ENCODE results near the gene FOXD4L6. TPM values are rescaled to one million over a fixed set of nuclear protein-coding genes. Genes with fewer than 3 reads are reported as not detected.
"Not testable (repeated sequence)": the region's sequence is repeated elsewhere in the genome, so short reads cannot be mapped to it uniquely, and the experiment has no call there.

FOXD4L6 gene
- total RNA-seq, 1 experiment from 2014 or later: 0.54 TPM

DNA sequence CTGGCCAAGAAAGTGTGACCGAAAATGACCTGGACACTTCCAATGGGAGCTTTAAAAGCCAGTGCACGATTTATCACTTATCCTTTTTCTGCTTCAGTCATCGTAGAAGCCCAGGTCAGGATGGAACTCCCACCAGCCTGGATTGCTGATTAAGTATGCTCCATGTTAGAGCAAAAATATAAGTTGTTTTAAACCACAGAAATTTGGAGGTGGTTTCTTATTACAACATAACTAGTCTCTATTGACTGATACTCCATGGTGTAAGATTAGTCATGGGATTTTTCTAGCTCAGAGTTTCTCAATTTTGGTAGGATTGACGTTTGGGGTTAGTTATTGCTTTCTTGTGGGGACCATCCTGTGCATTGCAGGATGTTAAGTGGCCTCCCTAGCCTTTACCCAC is 29.7 kb downstream of the FOXD4L6 start:
- CTCF ChIA-PET; H3K27ac ChIP-seq (ENCODE audit: low read depth, low read length); H3K4me3 ChIP-seq (replicated peaks in 1 of 2; ENCODE audit: low read depth in 1 of 2, low read length in 2 of 2); H3K9me3 ChIP-seq (ENCODE audit: control insufficient read depth in 1 of 2, insufficient read depth in 1 of 2, low read depth in 1 of 2, low read length in 2 of 2); BruUV-seq (replicated peaks); H4K20me1 ChIP-seq (ENCODE audit: insufficient read depth); H3K27me3 ChIP-seq (ENCODE audit: insufficient read depth, low read length); POLR2A ChIA-PET; H3K36me3 ChIP-seq (ENCODE audit: control insufficient read depth in 1 of 2, insufficient read depth in 2 of 2, low read length in 2 of 2); intact Hi-C loops (cut with micrococcal nuclease); H3K79me2 ChIP-seq (ENCODE audit: insufficient read depth, low read length); RAD21 ChIA-PET (ENCODE audit: low non-redundant PET in 1 of 2, low total read pairs in 2 of 2, uncharacterized antibody in 2 of 2, unreplicated experiment in 2 of 2); H3K9ac ChIP-seq (ENCODE audit: low read length); H3K4me2 ChIP-seq (ENCODE audit: low read length); DNase-seq (ENCODE audit: low read depth, low spot score); H2AFZ ChIP-seq (ENCODE audit: low read depth, low read length, poor library complexity, severe bottlenecking); H3K4me1 ChIP-seq (ENCODE audit: control insufficient read depth in 1 of 2, insufficient read depth in 2 of 2, low read length in 2 of 2); H3K9me2 ChIP-seq (ENCODE audit: insufficient read depth); ATAC-seq: not testable (repeated sequence)

DNA sequence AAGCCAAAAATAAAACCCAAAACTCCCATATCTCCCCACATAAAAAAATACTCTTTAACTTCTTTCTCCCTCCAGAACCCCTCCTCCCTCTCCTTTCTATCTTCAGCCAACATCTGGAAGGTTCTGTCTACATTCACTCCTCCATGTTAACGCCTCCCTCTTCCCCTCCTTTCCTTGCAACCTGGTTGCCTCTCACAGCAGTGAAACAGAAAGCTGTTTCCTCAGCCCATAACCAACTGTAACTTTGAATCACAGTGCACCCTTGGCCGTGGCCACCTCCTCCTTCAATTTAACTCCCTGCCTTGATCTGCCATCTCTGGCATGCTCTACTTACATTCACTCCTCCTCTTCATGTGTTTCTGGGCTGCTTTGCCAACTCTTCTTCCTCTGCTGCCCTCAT is 33.4 kb downstream of the FOXD4L6 start:
- H3K9me3 ChIP-seq (ENCODE audit: control insufficient read depth in 1 of 2, insufficient read depth in 1 of 2, low read depth in 1 of 2, low read length in 2 of 2); H3K36me3 ChIP-seq (ENCODE audit: control insufficient read depth in 1 of 2, insufficient read depth in 2 of 2, low read length in 2 of 2); POLR2A ChIA-PET; H3K4me2 ChIP-seq (ENCODE audit: low read length); ATAC-seq; H3K27ac ChIP-seq (ENCODE audit: low read depth, low read length); CTCF ChIA-PET; H3K27me3 ChIP-seq (ENCODE audit: insufficient read depth, low read length); DNase-seq (ENCODE audit: low read depth, low spot score); H3K9me2 ChIP-seq (ENCODE audit: insufficient read depth); H3K4me3 ChIP-seq (replicated peaks in 1 of 2; ENCODE audit: low read depth in 1 of 2, low read length in 2 of 2); intact Hi-C loops (cut with micrococcal nuclease); H3K9ac ChIP-seq (ENCODE audit: low read length); H2AFZ ChIP-seq (ENCODE audit: low read depth, low read length, poor library complexity, severe bottlenecking); RAD21 ChIA-PET (ENCODE audit: low non-redundant PET in 1 of 2, low total read pairs in 2 of 2, uncharacterized antibody in 2 of 2, unreplicated experiment in 2 of 2); H4K20me1 ChIP-seq (ENCODE audit: insufficient read depth); H3K79me2 ChIP-seq (ENCODE audit: insufficient read depth, low read length); H3K4me1 ChIP-seq (ENCODE audit: control insufficient read depth in 1 of 2, insufficient read depth in 2 of 2, low read length in 2 of 2); BruUV-seq (replicated peaks): not testable (repeated sequence)

DNA sequence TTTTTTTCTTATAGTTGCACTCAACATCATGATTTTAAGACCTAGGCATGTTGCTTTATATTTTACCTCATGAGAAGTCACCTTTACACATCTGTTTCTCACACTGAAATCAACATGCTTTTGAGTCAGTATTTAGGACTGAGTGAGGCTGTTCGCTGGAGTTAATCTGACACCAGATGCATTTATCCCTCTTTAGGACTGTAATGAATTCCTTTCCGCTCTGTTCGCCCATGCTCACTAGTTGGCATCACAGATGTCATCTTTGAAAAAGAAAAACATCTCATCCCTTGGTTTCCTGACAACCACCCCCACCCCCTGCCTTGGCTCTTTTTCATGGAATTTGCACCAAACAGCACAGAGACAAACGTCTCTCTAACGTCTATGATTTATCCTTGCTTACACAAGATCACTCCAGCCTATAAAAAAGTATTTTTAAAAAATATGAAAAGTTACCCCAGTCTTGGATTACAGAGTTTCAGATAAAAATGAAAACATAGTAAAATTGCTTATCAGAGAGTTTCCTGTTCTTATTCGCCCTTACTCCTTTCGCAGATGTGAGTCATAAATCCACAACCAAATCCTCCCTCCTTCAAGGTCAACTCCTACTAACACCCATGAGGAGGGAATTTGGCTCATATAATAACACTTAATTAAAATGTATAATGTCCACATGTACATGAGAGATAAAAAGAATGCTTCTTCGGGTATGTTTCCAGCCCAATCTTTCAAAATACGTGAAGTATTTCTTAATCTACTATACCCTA is 34.3 kb downstream of the FOXD4L6 start:
- H3K27ac ChIP-seq (ENCODE audit: low read depth, low read length); intact Hi-C loops (cut with micrococcal nuclease); H3K4me2 ChIP-seq (ENCODE audit: low read length); H3K9me2 ChIP-seq (ENCODE audit: insufficient read depth); DNase-seq (ENCODE audit: low read depth, low spot score); H3K79me2 ChIP-seq (ENCODE audit: insufficient read depth, low read length); POLR2A ChIA-PET; CTCF ChIA-PET; H2AFZ ChIP-seq (ENCODE audit: low read depth, low read length, poor library complexity, severe bottlenecking); H3K9me3 ChIP-seq (ENCODE audit: control insufficient read depth in 1 of 2, insufficient read depth in 1 of 2, low read depth in 1 of 2, low read length in 2 of 2); H3K4me1 ChIP-seq (ENCODE audit: control insufficient read depth in 1 of 2, insufficient read depth in 2 of 2, low read length in 2 of 2); RAD21 ChIA-PET (ENCODE audit: low non-redundant PET in 1 of 2, low total read pairs in 2 of 2, uncharacterized antibody in 2 of 2, unreplicated experiment in 2 of 2); H3K9ac ChIP-seq (ENCODE audit: low read length); H3K36me3 ChIP-seq (ENCODE audit: control insufficient read depth in 1 of 2, insufficient read depth in 2 of 2, low read length in 2 of 2); BruUV-seq (replicated peaks); H4K20me1 ChIP-seq (ENCODE audit: insufficient read depth); ATAC-seq; H3K4me3 ChIP-seq (replicated peaks in 1 of 2; ENCODE audit: low read depth in 1 of 2, low read length in 2 of 2); H3K27me3 ChIP-seq (ENCODE audit: insufficient read depth, low read length): not testable (repeated sequence)

DNA sequence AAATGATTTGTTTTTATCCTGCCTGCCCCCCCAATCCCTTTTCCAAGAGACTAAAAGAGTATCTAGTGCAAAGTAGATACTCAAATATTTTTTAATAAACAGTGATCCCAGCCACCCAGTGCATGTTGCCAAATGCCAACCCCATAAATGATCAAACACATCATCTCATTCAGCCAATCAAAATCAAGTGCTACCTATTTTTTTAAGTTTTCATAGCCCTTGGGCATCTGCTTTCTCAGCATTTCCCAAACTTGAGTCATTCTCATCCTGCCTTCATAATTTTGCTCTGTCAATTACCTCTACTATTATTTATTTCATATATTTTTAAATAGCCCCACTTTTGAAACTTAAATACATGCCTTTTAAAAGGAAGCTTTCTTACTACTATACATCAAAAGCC is 37.6 kb downstream of the FOXD4L6 start:
- ATAC-seq; H4K20me1 ChIP-seq (ENCODE audit: insufficient read depth); CTCF ChIA-PET; H3K9ac ChIP-seq (ENCODE audit: low read length); H3K4me3 ChIP-seq (replicated peaks in 1 of 2; ENCODE audit: low read depth in 1 of 2, low read length in 2 of 2); H3K9me3 ChIP-seq (ENCODE audit: control insufficient read depth in 1 of 2, insufficient read depth in 1 of 2, low read depth in 1 of 2, low read length in 2 of 2); RAD21 ChIA-PET (ENCODE audit: low non-redundant PET in 1 of 2, low total read pairs in 2 of 2, uncharacterized antibody in 2 of 2, unreplicated experiment in 2 of 2); DNase-seq (ENCODE audit: low read depth, low spot score); H3K27me3 ChIP-seq (ENCODE audit: insufficient read depth, low read length); BruUV-seq (replicated peaks); H3K9me2 ChIP-seq (ENCODE audit: insufficient read depth); intact Hi-C loops (cut with micrococcal nuclease); H3K36me3 ChIP-seq (ENCODE audit: control insufficient read depth in 1 of 2, insufficient read depth in 2 of 2, low read length in 2 of 2); H3K4me1 ChIP-seq (ENCODE audit: control insufficient read depth in 1 of 2, insufficient read depth in 2 of 2, low read length in 2 of 2); H2AFZ ChIP-seq (ENCODE audit: low read depth, low read length, poor library complexity, severe bottlenecking); POLR2A ChIA-PET; H3K27ac ChIP-seq (ENCODE audit: low read depth, low read length); H3K79me2 ChIP-seq (ENCODE audit: insufficient read depth, low read length); H3K4me2 ChIP-seq (ENCODE audit: low read length): not testable (repeated sequence)

Measured in HCT116 (cell line).